GM18858 (cell line): ENCODE data around the gene IGIP.

Experiments
- ATAC-seq: cut with Tn5 transposase; IDR thresholded peaks from one replicate; pipeline ENCODE4 v1.9.1; 2021; ENCODE audit not compliant: unreplicated experiment

IGIP gene

DNA sequence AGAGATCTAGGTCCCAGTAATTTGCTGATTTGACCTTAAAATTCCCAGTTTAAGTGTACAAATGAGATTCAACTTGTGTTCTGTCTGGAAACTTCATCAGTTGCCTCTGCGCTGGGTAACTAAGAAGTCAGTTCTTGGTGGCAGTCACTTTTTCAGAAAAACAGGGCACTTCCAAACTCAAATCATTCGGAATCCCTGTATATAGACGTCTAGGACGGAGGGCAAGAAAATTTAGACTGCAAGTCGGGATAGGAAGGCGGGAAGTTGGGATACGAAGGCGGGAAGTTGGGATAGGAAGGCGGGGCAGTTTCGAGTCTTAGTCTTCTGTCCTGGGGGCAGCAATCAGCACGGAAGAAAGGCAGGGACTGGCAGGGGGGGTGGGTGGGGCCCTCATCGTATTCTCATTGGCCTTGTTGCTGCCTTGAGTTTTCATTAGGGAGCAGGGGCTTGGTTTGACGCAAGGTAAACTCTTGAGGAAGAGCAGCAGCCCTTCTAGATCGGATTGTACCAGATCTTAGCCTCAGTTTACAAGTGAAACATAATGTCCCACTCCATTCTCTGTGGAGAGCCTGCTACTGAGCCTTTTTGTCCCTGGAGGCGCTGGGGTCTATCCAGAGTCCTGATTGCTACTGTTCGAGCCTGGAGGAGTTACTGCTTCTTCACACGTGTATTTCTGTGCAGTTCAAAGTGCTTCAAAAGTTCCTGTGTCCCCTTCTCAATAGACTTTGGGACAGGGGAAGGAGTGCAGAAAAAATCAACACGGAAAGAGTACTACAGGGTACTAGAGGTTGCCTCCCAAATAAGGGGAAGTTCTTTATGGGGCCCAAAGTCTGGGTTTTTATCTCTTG, 14.5 kb upstream of the IGIP start:
- ATAC-seq: no peak

DNA sequence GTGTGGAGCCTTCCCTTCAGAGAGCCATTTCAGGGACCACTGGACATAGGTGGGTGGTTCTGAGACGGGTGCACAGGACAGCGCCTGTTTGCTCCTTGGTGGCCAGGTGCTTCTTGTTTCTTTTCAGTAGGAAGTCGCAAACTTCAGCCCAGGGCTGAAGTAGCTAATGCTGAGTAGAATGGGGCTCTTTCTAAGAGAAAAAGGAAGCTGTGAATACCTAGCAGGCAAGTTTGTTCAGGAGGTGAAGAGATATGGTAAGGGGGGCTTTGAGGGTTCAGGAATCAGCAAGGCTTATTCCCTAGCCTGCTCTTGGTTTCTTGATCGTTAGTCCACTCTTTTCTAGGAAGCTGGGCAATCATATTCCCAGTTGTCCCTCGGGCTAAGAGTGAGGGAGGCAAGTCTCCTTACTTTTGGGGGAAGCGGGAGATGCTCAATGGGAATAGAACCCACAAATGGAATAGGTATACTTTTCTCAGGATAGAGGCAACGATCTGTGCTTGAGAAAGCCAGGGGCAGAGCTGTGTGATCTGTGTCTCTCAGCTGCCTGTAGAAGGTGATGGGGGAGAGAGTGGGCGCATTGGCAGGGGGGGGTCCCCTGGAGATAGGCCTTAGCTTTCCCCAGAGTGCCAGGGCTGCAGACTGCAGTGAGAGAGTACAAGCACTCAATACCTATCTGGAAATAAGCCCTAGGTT, 13.7 kb upstream of the IGIP start:
- no peak for ATAC-seq

DNA sequence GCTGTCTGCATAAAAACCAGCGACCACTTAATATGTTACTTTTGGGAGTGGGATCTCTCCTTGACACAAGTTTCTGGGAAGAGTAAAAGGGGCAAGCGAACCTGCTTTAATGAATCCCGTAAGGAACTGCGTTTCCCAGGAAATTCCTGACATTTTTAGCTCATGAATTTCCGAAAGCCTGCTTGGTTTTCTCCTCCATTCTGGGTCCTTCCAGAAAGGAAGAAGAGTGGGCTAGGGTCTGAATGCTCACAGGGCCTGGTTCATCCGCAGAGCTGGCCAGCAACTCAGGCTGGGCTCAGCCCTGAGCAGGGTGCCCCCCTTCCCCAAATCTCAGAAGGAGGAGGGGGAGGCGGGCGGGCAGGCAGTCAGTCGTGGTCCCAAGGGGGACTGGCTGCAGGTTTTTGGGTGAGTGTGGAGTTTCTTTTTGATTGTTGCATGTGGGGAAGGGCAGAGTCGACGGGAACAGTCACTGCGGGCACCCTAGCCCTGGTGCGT, 13.0 kb upstream of the IGIP start:
- ATAC-seq: no peak

DNA sequence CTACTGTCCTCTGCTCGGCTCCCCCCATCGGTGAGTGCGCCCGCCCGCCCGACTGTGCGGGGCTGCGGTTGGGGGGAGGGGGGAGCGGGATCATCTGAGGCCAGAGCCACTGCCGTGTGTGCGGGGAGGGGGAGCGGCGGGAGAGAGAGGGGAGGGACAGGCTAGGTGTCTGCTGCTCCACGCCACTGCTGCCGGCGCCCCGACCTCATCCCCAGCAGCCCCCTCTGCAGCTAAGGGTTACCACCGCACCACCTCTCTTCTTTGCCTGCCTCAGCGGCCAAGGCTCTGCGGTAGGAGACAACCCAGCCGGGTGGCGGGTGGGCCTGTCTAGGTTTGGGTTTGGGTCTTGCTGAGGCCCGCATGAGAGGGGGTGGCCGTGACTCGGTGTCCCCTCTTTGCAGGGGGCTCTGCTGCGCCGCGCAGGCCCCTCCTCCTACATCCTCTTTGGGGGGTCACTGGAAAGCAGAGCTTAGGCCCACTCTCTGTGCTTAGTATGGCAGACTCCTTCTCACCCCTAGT, 12.5 kb upstream of the IGIP start:
- no peak for ATAC-seq

DNA sequence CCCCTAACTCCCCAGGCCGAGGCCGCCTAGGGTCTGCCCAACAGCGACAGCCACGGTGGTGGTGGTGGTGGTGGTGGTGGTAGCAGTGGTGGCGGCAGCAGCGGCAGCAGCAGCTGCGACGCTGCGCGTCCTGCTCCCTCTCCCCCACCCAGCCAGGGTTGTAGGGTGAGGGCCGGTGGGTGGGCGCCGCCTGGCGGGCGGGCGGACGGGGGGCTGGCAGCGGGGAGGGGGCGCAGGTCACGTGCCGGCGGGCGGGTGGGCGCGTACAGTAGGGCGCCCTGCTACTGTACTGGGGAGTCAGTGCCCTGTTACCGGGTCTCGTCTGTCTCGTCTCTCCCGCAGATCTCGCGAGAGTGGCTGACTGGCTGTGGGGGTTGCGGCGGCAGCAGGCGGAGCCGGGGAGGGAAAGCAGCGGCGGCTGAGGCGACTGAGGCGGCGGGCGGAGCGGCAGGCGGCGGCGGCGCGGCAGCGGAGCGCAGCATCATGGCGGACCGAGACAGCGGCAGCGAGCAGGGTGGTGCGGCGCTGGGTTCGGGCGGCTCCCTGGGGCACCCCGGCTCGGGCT, 12.0 kb upstream of the IGIP start, which contains the start of gene PURA:
PURA (plus strand) TSS at position 411 of the 565 bp plus-strand sequence; CDS start at position 484, 73 bp downstream.
- ATAC-seq: peak; percentile 61

DNA sequence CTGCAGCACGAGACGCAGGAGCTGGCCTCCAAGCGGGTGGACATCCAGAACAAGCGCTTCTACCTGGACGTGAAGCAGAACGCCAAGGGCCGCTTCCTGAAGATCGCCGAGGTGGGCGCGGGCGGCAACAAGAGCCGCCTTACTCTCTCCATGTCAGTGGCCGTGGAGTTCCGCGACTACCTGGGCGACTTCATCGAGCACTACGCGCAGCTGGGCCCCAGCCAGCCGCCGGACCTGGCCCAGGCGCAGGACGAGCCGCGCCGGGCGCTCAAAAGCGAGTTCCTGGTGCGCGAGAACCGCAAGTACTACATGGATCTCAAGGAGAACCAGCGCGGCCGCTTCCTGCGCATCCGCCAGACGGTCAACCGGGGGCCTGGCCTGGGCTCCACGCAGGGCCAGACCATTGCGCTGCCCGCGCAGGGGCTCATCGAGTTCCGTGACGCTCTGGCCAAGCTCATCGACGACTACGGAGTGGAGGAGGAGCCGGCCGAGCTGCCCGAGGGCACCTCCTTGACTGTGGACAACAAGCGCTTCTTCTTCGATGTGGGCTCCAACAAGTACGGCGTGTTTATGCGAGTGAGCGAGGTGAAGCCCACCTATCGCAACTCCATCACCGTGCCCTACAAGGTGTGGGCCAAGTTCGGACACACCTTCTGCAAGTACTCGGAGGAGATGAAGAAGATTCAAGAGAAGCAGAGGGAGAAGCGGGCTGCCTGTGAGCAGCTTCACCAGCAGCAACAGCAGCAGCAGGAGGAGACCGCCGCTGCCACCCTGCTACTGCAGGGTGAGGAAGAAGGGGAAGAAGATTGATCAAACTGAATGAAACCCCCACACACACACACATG, 11.2 kb upstream of the IGIP start:
- ATAC-seq: no peak

DNA sequence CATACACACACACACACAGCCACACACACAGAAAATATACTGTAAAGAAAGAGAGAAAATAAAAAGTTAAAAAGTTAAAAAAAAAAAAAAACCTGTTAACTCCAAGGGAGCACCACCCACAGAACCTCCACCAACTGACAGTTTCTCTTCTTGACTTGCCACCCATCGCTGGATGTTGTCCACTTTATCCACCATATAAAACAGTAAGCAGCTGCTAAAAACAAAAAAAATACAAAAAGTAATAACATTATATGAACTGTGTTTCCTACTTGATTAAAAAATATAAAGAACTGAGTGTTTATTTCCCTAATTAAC, 10.6 kb upstream of the IGIP start:
- no peak for ATAC-seq

DNA sequence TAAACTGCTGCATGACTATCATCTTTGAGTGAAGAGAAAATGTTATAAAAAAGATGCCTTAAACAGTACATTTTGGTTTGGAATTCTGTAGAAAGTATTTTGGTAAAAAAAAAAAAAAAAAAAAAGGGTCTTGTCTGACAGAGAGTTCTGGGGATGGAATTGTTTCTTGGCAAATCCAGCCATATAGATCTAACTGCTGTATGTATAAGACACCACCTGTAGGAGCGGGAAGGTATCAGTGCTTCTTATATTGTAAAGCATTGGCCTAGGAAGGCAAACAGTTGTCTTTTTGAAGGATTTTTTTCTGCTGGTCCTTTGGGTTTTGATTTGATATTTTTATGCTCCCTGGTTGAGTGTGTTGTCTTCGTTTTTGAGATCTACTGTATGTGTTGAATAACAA, 9.0 kb upstream of the IGIP start:
- no peak for ATAC-seq

DNA sequence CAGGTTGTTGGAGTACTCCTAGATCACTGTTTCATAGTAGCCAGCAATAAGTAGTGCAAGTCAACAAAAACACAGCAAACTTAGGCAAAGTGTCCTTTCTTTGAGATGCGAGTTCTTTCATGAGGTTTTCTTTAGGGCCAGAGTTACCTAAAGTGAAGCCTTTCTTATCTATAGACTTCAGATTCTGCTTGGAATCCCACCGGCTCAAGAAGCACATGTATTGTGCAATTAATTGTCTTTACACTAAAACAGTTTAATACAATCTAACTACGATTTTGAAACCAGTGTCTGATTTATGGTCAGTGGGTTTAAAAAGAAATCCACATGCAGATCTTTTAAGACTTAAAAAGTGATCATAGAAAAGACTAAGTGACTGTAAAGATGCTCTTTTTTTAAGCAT, 8.2 kb upstream of the IGIP start:
- ATAC-seq: no peak

DNA sequence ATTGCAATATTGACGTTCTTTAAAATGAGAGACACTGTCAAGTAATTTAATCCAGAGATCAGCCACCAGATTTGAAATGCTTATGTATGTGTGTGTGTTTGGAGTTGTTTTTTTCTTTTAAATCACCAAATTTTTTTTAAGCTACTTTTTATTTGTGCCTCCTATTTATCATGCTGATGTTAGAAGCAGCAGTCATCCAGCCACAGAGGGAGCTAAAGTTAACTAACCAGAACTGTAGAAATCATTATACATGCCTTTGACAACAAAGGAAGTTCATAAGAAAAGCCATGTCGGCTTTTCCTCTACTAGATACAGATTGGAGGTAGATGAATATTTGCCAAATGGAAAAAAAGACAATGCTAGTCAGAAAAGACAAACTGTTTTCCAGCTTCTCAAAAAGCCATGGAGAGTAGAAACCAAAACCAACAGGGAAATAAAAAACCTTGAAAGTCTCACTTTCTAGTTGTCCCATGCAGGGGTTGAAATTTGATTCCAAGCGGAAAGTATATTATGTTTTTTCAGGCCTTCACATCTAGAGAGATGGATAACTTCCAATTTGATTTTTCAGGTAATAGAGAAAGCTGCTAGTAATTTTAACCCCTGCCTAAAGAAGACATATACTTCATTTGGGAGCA, 7.3 kb upstream of the IGIP start:
- ATAC-seq: no peak

DNA sequence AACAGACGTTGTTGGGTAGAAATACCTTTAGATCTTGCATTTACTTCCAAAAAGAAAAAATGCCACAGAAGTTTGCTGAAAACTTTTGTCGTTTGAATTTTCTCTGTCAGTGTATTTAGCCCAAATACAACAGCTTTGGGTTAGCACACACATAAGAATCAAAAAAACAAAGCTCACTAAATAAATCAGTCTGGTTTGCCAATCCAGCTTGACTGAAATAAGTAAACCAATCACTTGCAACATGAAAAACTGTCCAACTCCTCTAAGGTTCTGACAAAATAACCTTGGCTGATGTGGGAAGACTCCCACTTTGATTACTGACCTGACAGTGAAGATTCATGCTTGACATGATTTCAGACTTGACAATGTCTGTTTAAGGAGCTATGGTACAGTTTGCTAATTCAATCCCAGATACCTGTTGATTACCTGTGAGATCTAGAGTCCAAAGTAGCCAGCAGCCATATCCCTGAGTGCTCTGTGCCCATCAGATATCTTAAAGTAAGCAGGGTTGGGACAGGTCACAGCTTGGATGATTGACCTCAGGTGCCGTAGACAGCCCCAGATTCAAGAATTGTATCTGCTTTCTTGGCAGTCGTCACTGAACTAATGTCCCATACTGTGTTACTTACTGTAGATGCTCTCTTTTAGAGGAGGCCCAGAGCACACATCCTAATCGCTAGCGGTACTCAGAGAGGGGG, 727 bp downstream of the IGIP start:
- ATAC-seq: no peak

DNA sequence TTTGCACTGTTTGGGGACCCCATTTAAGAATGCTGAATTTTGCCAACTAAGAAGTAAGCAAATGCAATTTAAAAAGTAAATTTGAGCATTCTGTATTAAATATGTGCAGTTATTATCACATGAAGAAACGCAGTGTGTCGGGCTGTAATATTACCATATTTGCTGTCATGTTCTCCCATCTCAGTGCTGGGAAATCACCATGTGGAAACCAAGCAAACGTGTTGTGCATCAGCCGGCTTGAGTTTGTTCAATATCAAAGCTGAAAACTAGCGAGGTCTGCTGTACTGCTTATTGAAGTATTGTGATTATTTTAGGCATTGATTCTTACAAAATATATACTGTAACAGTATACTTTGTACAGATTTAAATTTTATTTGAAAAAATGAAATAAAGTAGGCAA, 2.6 kb downstream of the IGIP start:
- no peak for ATAC-seq

DNA sequence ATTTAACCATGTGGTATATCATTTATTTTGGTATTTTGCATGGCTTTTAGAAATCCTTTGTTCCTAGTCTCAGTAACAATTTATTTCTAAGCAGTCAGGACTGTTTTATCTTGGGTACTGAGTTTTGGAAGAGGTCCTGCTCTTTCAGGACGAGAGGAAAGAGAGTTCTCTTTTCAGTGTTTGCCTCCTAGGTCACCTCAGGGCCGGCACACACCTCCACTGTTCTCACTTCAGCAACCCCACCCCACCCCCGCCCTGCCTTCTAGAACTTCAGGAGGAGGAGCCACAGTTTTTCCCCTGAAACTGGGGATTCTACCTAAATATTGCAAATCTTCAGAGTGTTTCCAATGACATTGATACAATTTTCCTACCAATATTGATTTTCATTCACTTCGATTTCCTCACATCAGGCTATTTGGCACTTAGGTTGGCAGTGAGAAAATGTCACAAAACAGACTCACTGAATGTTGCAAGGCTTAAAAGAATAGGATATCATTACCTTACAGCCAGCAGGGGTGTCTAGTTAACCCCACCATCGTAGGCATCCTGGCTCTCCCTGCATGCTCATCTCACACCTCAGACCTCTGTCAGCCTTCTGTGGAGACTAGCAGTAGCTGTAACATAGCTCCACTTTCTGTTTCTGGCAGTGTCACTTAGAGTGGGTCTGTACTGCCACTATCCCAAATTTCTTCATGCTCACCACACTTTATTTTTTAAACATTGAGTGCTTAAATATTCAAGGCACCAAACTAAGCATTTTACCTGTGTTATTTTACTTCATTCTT, 5.4 kb downstream of the IGIP start:
- ATAC-seq: no peak

DNA sequence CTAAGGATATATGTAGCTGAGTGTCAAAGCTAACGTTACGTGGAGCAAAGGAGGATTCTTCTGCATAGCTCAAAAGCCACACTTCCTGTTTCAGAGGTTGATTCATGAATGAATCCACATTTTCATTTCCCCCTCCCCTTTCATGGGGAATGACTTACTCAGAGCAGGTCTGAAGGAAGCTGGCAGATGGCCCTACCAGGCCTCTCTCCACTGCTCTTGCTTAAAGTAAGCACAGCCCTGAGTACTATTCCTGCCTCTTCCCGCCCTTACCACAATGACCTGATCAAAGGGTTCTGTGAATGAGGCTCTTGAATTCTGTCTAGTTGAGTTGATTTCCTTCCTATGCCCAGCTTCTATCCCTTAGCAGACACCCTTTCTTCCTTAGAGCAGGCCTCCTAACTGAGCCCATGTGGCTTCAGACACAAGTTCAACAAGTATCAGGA, 6.3 kb downstream of the IGIP start:
- ATAC-seq: no peak

DNA sequence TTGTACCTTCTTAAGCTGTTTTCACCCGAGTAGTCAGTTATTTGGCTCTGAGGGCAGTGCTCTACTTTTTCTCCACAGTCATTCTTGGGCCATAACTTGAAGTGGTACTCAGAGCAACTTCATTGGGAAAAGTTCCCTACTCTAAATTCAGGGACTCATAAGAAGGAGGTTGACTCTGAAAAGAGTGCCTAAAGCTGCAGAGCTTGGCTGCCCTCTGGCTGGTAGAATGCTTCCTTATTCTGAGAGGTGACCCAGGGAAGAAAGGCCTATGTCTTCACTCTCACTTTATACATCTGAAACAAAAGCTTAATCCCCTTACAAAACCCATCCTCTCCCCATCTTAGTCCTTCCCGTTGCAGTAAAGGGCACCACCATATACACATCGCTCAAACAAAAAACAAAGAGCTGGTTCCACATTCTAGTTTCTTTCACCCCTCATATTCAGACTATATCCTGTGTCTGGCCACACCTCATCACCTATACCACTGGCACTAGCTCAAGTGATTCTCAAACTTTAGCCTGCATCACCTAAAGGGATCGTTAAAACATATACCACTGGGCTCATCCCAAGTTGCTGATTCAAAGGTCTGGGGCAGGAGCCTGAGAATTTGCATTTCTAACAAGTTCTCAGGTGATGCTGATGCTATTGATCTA, 7.9 kb downstream of the IGIP start:
- ATAC-seq: no peak

DNA sequence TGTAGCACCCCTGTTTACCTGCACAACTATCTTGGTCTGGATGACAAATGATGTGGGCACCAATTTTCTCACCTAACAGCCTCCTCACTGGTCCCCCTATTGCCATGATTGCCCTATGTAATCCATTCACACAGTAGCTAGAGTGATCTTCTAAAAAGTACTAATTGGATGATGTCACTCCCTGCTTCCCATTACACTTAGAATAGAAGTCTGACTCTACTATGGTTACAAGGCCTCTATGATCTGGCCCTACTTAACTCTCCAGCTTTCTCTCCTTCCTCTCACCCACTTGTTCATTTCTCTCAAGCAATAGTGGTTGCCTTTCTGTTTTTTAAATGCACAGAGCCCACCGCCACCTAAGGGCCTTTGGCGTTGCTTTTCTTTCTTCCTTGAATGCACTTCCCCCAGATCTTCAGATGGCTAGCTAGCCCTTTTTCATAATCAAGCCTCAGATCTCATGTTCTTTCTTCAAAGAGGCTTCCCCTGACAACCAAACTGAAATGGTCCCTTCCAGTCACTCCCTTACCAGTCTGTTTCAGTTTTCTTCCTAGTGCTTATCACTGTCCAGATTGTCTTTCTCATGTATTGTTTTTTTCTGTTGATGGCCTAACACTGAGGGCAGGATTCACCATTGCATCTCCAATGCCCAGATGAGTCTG, 8.7 kb downstream of the IGIP start:
- ATAC-seq: no peak

DNA sequence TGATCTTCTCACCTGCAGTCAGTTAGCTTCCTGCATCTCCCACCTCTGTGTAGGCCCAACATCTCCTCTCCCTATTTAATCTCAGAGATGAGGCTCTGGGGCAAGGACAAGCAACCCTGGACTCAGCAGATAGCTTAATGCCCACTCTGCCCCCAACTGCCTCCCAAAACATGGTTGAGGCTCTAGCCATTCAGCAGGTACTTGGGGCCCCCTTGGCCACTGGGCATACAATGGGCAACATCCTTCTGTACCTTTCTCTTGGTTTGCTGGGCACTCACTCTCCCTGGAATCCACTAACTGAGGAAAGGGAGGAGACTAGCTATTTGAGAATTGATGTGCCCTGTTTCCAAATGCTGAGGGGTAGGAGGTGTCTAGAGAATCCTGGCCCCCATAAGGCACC, 9.4 kb downstream of the IGIP start:
- ATAC-seq: no peak

DNA sequence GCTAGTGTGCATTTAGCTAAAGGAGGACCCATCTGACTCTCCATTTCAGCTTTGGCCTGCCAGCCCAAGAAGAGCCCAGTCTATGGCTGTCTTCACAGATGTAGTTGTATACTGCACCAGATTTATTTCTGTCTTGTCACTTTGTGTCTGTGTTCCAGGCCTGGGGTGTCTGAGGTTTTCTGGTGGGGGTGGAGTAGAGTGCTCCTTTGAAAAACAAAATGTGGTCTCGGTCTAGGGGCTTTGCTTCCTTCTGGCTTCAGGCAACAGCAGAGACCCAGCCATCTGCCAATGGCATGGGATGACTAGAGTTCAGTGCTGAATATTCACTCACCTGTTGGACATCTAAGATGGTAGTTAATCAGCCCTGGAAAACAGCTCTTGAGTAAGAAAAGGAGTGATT, 10.9 kb downstream of the IGIP start:
- no peak for ATAC-seq
